Measurements from ENCODE around the gene CLVS2.

The CLVS2 gene, protein sequence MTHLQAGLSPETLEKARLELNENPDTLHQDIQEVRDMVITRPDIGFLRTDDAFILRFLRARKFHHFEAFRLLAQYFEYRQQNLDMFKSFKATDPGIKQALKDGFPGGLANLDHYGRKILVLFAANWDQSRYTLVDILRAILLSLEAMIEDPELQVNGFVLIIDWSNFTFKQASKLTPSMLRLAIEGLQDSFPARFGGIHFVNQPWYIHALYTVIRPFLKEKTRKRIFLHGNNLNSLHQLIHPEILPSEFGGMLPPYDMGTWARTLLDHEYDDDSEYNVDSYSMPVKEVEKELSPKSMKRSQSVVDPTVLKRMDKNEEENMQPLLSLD

DNA sequence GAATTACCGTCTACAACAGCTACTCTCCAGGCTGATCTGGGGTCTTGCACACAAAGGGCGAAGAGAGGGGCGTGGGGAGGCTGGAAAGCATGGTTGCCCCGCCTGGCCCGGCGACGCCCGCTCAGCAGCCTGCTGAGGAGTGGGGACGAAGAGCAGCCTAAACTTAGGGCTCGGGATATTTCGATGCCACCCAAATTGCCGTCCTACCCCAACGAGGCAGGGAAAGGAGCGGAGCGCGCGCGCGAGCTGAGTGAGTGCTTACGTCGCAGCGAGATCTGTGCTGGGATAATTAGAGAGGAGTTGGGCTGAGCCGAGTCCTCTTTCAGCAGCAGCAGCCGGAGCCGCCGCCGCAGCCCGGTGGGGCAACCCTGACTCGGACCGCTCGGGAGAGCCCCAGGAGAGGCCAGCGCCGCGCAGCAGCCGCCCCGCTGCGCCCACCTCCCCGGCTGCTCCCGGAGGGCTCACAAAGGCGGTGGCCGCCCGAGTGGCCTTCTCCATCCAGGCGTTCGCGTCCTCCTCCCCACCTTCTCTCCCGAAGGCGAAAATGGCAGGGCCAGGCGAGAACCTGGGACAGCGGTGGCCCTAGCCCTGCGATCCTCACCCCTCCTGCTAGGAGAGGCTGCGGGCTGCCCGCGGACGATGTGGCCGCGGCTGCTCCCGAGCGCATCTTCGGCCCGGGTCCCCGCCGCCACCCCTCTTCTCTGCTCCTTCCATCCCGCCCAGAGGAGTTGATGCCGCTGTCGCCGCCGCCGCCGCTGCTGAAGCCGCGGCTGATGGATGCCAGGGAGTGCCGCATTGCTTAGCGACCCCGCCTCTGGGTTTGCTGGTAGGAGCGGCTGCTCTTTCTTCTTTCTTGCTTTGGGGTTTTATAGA is at the start of gene CLVS2:
Gene CLVS2, plus strand, starts transcription at position 315 of the 873 bp plus-strand sequence. CDS start 1,543 bp downstream, outside the sequence.
- H3K4me3 ChIP-seq (ENCODE audit: low read length) = no peak within 1 kb of the TSS
- no peak for TF ChIP-seq ZNF274 (IDR thresholded peaks at IDR 0.05; ENCODE audit: low read depth, low read length)

DNA sequence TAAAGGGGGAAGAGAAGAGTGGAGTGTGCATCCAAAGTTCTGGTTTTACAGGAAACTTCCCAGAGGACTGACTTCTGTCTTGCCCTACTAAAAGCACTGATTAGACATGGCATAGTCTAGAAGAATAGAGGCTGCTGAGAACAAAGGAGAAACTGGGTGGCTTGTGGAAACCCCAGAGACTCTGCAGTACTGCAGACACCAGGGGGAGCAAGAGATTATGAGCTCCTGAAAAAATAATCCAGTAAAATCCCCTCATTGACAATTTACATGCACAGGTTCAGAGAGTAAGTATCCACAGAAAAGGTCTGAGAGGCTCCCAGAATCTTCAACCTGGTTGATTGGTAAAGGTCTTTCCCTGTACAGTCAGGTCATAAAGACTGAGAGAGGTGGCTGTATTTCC is 48.7 kb upstream of the CLVS2 start:
- no peak overlapping the region for H3K4me3 ChIP-seq (ENCODE audit: low read length)
- TF ChIP-seq ZNF274 (IDR thresholded peaks at IDR 0.05; ENCODE audit: low read depth, low read length) = no peak

DNA sequence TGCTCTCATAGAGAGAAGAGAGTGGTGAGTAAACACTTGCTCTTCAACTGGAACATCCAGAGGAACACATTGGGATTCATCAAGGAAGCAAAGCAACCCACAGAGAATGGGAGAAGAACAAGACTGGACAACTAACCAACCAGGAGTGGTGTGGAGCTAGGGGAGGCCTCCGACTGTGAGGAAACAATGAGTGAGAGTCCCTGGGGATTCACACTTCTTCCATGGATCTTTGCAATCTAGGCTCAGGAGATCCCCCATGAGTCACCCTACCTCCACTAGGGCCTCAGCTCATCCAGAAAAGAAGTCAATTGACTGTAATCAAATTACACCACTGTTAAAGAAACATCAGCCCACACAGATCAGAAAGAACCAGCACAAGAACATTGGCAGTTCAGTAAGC is 42.3 kb upstream of the CLVS2 start:
- TF ChIP-seq ZNF274 (IDR thresholded peaks at IDR 0.05; ENCODE audit: low read depth, low read length) = no peak
- H3K4me3 ChIP-seq (ENCODE audit: low read length) = no peak overlapping the region

DNA sequence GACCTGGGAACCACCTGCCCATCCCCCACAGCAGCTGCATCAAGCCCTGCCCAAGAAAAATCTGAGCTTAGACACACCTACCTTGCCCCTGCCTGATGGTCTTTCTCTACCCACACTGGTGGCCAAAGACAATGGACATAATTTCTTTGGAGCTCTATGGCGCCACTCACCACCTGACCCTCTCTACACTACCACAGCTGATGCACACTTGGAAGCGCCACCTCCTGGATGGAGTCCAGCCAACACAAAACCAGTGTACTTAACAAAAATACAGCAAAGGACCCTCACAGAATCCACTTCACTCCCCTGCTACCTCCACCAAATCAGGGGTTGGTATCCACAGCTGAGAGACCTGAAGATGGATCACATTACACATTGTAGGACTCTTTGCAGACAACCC is 39.7 kb upstream of the CLVS2 start:
- no peak for TF ChIP-seq ZNF274 (IDR thresholded peaks at IDR 0.05; ENCODE audit: low read depth, low read length)
- H3K4me3 ChIP-seq (ENCODE audit: low read length) = no peak overlapping the region

DNA sequence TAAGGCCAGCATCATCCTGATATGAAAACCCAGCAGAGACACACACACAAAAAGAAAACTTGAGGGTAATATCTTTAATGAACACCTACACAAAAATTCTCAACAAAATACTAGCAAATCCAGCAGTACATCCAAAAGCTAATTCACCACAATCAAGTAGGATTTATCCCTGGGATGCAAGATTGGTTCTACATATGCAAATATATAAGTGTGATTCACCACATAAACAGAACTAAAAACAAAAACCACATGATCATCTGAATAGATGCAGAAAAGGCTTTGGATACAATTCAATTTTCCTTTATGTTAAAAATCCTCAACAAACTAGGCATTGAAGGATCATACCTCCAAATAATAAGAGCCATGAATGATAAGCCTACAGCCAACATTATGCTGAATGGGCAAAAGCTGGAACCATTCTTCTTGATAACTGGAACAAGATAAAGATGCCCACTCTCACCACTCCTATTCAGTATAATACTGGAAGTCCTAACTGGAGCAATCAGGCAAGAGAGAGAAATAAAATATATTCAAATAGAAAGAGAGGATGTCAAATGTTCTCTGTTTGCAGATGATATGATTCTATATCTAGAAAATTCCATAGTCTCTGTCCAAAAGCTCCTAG is 33.9 kb upstream of the CLVS2 start:
- no peak overlapping the region for H3K4me3 ChIP-seq (ENCODE audit: low read length)
- no peak for TF ChIP-seq ZNF274 (IDR thresholded peaks at IDR 0.05; ENCODE audit: low read depth, low read length)

DNA sequence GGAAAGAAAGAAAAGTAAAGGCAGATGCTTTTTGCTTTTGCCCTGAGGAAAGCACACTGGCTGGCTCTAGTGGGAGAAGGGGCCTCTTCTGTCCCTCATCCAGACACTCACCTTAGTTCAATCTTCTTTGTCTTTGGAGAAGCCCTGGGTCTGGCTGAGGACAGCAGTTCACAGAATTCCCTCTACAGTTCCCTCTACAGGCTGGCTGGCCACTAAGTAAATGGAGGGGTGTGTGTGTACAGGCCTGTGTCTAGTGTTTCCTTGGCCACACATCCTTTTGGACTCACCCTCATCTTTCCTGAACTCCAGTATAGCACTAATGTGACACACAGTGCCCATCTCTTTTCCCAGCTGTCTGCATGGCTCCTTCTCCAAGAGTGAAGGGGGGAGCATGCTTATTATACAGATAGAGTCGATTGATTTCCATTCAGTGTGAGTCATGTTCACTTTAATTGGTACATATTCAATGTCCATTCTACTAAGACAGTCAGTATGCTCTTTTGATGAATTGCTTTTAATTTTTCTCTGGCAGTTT is 26.0 kb upstream of the CLVS2 start:
- H3K4me3 ChIP-seq (ENCODE audit: low read length) = no peak overlapping the region
- TF ChIP-seq ZNF274 (IDR thresholded peaks at IDR 0.05; ENCODE audit: low read depth, low read length) = no peak

DNA sequence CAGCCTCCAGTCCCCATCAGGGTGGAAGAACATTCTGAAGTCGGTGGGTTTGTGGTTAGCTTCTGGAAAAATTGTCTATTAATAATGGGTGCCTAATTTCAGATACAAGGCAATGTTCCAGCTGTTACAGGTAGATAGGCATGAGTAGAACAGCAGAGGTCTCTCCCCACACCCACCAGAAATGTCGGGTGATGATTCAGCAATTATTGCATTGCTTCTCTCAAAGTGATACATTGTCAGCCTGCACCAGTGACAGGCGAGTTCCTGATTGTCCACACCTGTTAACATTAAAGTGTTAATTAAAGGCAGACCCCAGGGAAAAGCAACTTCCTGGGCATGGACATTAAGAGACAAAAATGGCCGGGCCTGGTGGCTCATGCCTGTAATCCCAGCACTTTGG is 18.9 kb upstream of the CLVS2 start:
- no peak for TF ChIP-seq ZNF274 (IDR thresholded peaks at IDR 0.05; ENCODE audit: low read depth, low read length)
- no peak overlapping the region for H3K4me3 ChIP-seq (ENCODE audit: low read length)

DNA sequence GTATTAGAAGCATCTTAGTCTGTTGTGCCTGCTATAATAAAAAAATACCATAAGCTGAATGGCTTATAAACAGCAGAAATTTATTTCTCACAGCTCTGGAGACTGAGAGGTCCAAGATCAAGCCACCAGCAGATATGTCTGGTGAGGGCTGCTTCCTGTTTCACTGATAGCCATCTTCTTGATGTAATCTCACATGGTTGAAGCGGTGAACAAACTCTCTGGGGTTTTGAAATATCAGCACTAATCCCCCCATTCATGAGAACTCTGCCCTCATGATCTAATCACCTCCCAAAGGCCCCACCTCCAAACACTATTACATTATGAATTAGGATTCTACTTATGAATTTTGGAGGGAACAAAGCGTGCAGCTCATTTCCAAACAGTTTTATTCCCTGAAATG is 11.6 kb upstream of the CLVS2 start:
- no peak for TF ChIP-seq ZNF274 (IDR thresholded peaks at IDR 0.05; ENCODE audit: low read depth, low read length)

DNA sequence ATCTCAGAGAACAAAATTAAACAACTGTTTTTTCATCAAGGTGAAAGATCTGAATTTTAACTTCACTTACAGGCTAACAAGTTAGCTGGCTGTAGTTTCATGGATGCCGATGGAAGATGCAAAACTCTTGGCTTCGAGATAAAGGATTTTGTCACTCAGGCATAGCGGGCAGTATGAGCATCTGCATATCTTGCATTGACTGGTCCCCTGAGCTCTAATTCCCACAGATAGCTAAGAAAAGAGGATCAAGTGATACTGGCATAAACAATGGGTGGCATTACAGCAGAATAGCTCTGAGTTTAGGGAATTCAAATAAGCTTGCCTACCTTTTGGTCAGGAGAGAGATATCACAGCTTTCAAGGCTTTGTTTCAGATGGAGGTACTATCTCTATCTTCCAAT is 1.8 kb upstream of the CLVS2 start:
- TF ChIP-seq ZNF274 (IDR thresholded peaks at IDR 0.05; ENCODE audit: low read depth, low read length) = no peak
- H3K4me3 ChIP-seq (ENCODE audit: low read length) = no peak overlapping the region

More for the DNA sequence above, 11.6 kb upstream of the CLVS2 start:
- H3K4me3 ChIP-seq (ENCODE audit: low read length) = no peak overlapping the region

DNA sequence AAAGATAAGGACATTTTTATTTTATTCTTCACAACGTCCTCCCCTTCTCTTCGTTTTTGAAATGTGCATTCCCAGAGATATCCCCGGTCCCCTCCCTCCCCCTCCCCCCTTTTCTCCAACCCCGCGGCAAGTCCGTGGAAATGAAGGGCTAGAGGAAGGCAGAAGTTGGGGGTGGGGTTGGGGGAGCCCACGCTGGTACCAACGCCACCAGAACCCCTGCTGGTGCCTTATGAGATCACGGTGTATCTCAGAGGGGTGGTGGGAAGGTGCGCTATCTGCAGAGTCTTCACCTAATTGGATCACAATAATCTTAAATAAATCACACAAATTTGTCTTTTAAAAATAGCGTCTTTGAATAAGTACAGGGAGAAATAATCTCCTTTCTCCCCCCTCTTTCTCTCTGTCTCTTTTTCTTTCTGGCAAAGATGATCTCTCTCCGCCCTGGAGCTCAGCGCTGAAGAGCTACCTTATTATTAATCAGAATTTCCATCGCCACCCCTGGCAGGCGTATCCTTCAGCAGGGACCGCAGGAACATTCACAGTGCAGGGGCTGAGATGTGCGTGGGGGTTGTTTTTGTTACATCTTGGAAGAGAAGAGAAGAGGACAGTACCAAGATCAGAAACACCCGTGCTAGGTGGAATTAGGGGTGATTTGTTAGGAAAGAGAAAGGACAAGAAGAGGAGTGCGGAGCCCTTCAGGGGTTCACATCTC is 915 bp downstream of the CLVS2 start:
- no peak overlapping the region for H3K4me3 ChIP-seq (ENCODE audit: low read length)
- no peak for TF ChIP-seq ZNF274 (IDR thresholded peaks at IDR 0.05; ENCODE audit: low read depth, low read length)

DNA sequence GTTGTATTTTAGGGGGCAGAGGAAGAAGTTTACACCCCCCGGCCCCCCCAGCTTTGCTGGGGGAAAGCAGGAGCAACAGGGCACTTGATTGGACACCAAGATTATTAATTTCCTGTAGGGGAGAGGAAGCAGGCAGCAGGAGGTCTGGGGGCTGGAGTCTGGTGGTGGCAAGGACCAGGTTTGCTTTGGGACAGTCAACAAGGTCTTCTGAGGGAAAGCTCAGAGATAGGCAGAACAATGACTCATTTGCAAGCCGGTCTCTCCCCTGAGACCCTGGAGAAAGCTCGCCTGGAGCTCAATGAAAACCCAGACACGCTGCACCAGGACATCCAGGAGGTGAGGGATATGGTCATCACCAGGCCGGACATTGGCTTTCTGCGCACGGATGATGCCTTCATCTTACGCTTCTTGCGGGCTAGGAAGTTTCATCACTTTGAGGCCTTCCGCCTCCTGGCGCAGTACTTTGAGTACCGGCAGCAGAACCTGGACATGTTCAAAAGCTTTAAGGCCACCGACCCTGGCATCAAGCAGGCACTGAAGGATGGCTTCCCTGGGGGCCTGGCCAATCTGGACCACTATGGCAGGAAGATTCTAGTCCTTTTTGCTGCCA is 1.6 kb downstream of the CLVS2 start:
- no peak overlapping the region for H3K4me3 ChIP-seq (ENCODE audit: low read length)
- TF ChIP-seq ZNF274 (IDR thresholded peaks at IDR 0.05; ENCODE audit: low read depth, low read length) = no peak

DNA sequence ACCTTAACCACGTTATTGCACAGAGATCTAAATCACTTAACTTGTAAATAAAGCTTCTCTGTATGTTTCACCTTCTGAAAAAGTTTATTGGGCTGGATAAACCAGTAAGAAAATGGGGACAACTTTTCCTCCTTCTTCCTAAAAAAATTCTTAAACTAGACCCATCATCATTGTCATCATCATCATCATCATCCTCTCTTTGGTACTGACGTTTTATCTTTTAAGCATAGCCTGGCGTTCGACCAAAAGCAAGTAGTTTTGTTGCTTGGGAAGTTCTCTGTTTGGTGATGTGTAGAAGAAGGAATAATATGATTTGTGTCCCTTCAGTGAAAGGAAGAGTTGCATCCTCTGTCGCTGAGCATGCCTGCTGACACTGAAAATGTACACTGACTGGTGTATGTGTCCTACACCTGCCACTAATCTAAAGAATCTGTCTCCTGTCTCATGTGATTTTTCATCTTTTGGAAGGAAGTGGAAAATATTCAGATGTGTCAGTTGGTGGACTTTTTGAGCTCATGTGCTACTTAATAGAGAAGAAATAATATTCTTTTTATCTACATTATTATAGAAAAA is 2.5 kb downstream of the CLVS2 start:
- no peak for TF ChIP-seq ZNF274 (IDR thresholded peaks at IDR 0.05; ENCODE audit: low read depth, low read length)
- no peak overlapping the region for H3K4me3 ChIP-seq (ENCODE audit: low read length)

DNA sequence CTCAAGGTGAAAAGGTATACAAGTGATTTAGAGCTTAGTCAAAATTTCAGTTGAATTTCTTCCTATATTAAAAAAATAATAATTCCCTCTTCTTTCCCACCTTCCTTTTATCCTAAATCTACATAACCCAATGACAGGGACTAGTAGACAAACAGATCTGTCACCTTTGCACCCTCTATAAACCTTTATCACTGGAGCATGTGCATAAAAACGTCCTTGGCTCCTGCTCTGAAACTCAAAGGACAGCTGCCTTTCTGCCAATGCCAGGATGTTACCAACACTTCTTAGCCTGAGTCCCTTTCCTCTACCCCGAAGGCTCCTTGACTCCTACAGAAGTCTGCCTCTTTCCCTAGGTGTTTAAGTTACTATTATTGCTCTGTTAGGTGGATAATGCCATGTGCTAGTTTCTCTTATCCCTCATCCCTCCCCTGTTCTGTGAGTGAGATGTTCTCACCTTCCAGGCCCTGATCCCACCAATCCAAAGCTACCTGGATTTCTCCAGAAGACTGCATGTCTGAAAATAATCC is 4.3 kb downstream of the CLVS2 start:
- TF ChIP-seq ZNF274 (IDR thresholded peaks at IDR 0.05; ENCODE audit: low read depth, low read length) = no peak

More for the DNA sequence above, 4.3 kb downstream of the CLVS2 start:
- H3K4me3 ChIP-seq (ENCODE audit: low read length) = no peak overlapping the region
